H1 (cell line): ENCODE measurements around the gene DSTYK. TPM values are rescaled to one million over a fixed set of nuclear protein-coding genes. Genes with fewer than 3 reads are reported as not detected.

Source experiments
- CTCF ChIA-PET: fragments of 300-600 bp; sonication (Branson Sonifier 250); formaldehyde crosslinking; loops from one replicate; lab custom pipeline; 2021; ENCODE audit not compliant: partially characterized antibody; lab: Charles Lee
- POLR2A ChIA-PET: fragments of 300-600 bp; sonication (Branson Sonifier 250); formaldehyde crosslinking; loops from one replicate; lab custom pipeline; 2021; ENCODE audit warnings: inconsistent platforms; ENCODE audit not compliant: partially characterized antibody; lab: Charles Lee
- DNase-seq, 2 experiments: peaks; one replicate each; pipeline versions ENCODE4 v3.0.0 to v3.0.0-alpha.2; 2010 to 2022; ENCODE audit warnings: low spot score in 2 of 2, low read depth in 1 of 2, mixed read lengths in 1 of 2
- FAIRE-seq: peaks from 2 replicates; lab custom pipeline; 2011; peaks lifted over from hg19 to GRCh38; lab: Jason Lieb, UNC
- H2AFZ ChIP-seq: 2 replicates; pipeline ENCODE4 v1.8.1; 2012; ENCODE audit warnings: low read length, inconsistent platforms
- H2AK5ac ChIP-seq: 2 replicates; pipeline ENCODE4 v1.6.1; 2013; ENCODE audit warnings: low read depth, low read length
- H2BK120ac ChIP-seq: replicated peaks from 2 replicates; pipeline ENCODE3; 2013; ENCODE audit warnings: low read depth, low read length, inconsistent platforms
- H2BK12ac ChIP-seq: 2 replicates; pipeline ENCODE4 v1.6.1; 2013; ENCODE audit warnings: low read depth, low read length
- H2BK15ac ChIP-seq: 2 replicates; pipeline ENCODE4 v1.6.1; 2013; ENCODE audit warnings: low read length
- H2BK20ac ChIP-seq: 2 replicates; pipeline ENCODE4 v1.6.1; 2013; ENCODE audit warnings: low read length
- H2BK5ac ChIP-seq: 2 replicates; pipeline ENCODE4 v1.6.1; 2013; ENCODE audit warnings: low read depth, low read length
- H3K14ac ChIP-seq: 2 replicates; pipeline ENCODE4 v1.6.1; 2013; ENCODE audit warnings: inconsistent platforms; ENCODE audit not compliant: insufficient read length
- H3K18ac ChIP-seq: 2 replicates; pipeline ENCODE4 v1.6.1; 2013; ENCODE audit warnings: low read length; ENCODE audit errors: extremely low read depth
- H3K23ac ChIP-seq: 2 replicates; pipeline ENCODE4 v1.6.1; 2013; ENCODE audit warnings: inconsistent platforms; ENCODE audit not compliant: insufficient read length
- H3K23me2 ChIP-seq: 2 replicates; pipeline ENCODE4 v1.6.1; 2013; ENCODE audit warnings: low read depth, low read length
- H3K27ac ChIP-seq: 2 replicates; pipeline ENCODE4 v1.6.1; 2011; ENCODE audit warnings: low read depth, low read length, inconsistent platforms
- H3K27me3 ChIP-seq, 4 experiments: replicated peaks in 1 of 4; 1 replicate in 1 of 4; 2 replicates in 3 of 4; pipeline versions ENCODE4 v1.6.1 to v1.8.1; 2011 to 2013; ENCODE audit warnings: low read length in 3 of 4, mild to moderate bottlenecking in 3 of 4, inconsistent platforms in 2 of 4, mixed read lengths in 2 of 4, moderate library complexity in 1 of 4; ENCODE audit not compliant: control insufficient read depth in 3 of 4, insufficient read depth in 3 of 4; ENCODE audit errors: extremely low read depth in 1 of 4
- H3K36me3 ChIP-seq, 4 experiments: 2 replicates each; pipeline versions ENCODE4 v1.6.1 to v1.8.1; 2011 to 2013; ENCODE audit warnings: mild to moderate bottlenecking in 4 of 4, low read length in 3 of 4, moderate library complexity in 2 of 4, control low read depth in 1 of 4, inconsistent platforms in 1 of 4; ENCODE audit not compliant: insufficient read depth in 4 of 4, control insufficient read depth in 2 of 4
- H3K4ac ChIP-seq: replicated peaks from 2 replicates; pipeline ENCODE3; 2013; ENCODE audit warnings: low read length, low read depth, mixed read lengths, inconsistent platforms; ENCODE audit not compliant: insufficient read length
- H3K4me1 ChIP-seq, 4 experiments: replicated peaks in 1 of 4; 1 replicate in 1 of 4; 2 replicates in 3 of 4; pipeline versions ENCODE4 v1.6.1 to v1.8.1; 2011 to 2013; ENCODE audit warnings: low read length in 3 of 4, inconsistent platforms in 2 of 4, mixed read lengths in 1 of 4; ENCODE audit not compliant: insufficient read depth in 4 of 4, control insufficient read depth in 3 of 4
- H3K4me2 ChIP-seq, 2 experiments: 2 replicates each; pipeline versions ENCODE4 v1.6.1 to v1.8.1; 2011 to 2013; ENCODE audit warnings: low read depth in 2 of 2, low read length in 2 of 2, control low read depth in 1 of 2, inconsistent platforms in 1 of 2, mild to moderate bottlenecking in 1 of 2; ENCODE audit not compliant: insufficient read depth in 1 of 2
- H3K4me3 ChIP-seq, 4 experiments: fragments of 200-600, 300-600 bp in 1 of 4; sonication (generic), shearing (Covaris generic), sonication (Bioruptor Twin) in 1 of 4; 2 replicates each; pipeline versions ENCODE4 v1.5.1 to v1.8.1; 2011 to 2016; ENCODE audit warnings: low read length in 4 of 4, low read depth in 3 of 4, control low read depth in 2 of 4, inconsistent platforms in 2 of 4, mild to moderate bottlenecking in 2 of 4, mixed read lengths in 1 of 4, moderate library complexity in 1 of 4; ENCODE audit not compliant: insufficient read depth in 2 of 4; ENCODE audit errors: extremely low read depth in 1 of 4
- H3K56ac ChIP-seq: replicated peaks from 2 replicates; pipeline ENCODE3; 2013; ENCODE audit warnings: low read depth, mild to moderate bottlenecking, mixed read lengths, low read length, inconsistent platforms; ENCODE audit not compliant: insufficient read length
- H3K79me1 ChIP-seq: 2 replicates; pipeline ENCODE4 v1.6.1; 2013; ENCODE audit warnings: low read depth, low read length, control low read depth
- H3K79me2 ChIP-seq, 2 experiments: 2 replicates each; pipeline versions ENCODE4 v1.6.1 to v1.8.1; 2012 to 2013; ENCODE audit warnings: low read length in 2 of 2, mild to moderate bottlenecking in 2 of 2, inconsistent platforms in 1 of 2; ENCODE audit not compliant: insufficient read depth in 2 of 2, control insufficient read depth in 1 of 2
- H3K9ac ChIP-seq, 4 experiments: replicated peaks in 1 of 4; 1 replicate in 1 of 4; 2 replicates in 3 of 4; pipeline versions ENCODE4 v1.6.1 to v1.8.1; 2011 to 2013; ENCODE audit warnings: low read depth in 3 of 4, low read length in 3 of 4, control low read depth in 2 of 4, mild to moderate bottlenecking in 2 of 4, moderate library complexity in 2 of 4, inconsistent platforms in 1 of 4; ENCODE audit errors: extremely low read depth in 1 of 4
- H3K9me3 ChIP-seq, 2 experiments: 2 replicates each; pipeline versions ENCODE4 v1.6.1 to v1.8.1; 2012 to 2013; ENCODE audit warnings: mild to moderate bottlenecking in 2 of 2, moderate library complexity in 2 of 2, control low read depth in 1 of 2, inconsistent platforms in 1 of 2, low read depth in 1 of 2, low read length in 1 of 2, mixed read lengths in 1 of 2; ENCODE audit not compliant: insufficient read depth in 2 of 2
- H4K20me1 ChIP-seq, 2 experiments: replicated peaks in 1 of 2; 2 replicates each; pipeline versions ENCODE3 to v1.8.1; 2011 to 2013; ENCODE audit warnings: inconsistent platforms in 2 of 2, low read length in 2 of 2, mild to moderate bottlenecking in 1 of 2; ENCODE audit not compliant: insufficient read depth in 2 of 2, control insufficient read depth in 1 of 2
- H4K5ac ChIP-seq: 2 replicates; pipeline ENCODE4 v1.6.1; 2013; ENCODE audit warnings: low read length, low read depth, mixed read lengths, inconsistent platforms; ENCODE audit not compliant: insufficient read length
- H4K8ac ChIP-seq: 2 replicates; pipeline ENCODE4 v1.8.0; 2013; ENCODE audit warnings: mild to moderate bottlenecking, moderate library complexity, low read length, inconsistent platforms; ENCODE audit not compliant: insufficient read depth; ENCODE audit errors: extremely low read depth
- H4K91ac ChIP-seq: replicated peaks from 2 replicates; pipeline ENCODE3; 2013; ENCODE audit warnings: low read length, mixed read lengths, inconsistent platforms; ENCODE audit not compliant: insufficient read length
- BCL11A ChIP-seq, 2 experiments: IDR thresholded peaks; one replicate each; pipeline ENCODE4 v1.6.1; 2011; ENCODE audit warnings: low read depth in 2 of 2, low read length in 2 of 2, mild to moderate bottlenecking in 2 of 2
- EP300 ChIP-seq, 2 experiments: IDR thresholded peaks; 1 replicate in 1 of 2; 2 replicates in 1 of 2; pipeline ENCODE4 v1.6.1; 2011 to 2012; ENCODE audit warnings: low read depth in 2 of 2, low read length in 2 of 2, mild to moderate bottlenecking in 2 of 2, borderline replicate concordance in 1 of 2, inconsistent platforms in 1 of 2, moderate library complexity in 1 of 2
- GABPA ChIP-seq: IDR thresholded peaks from 2 replicates; pipeline ENCODE4 v1.6.1; 2011; ENCODE audit warnings: mild to moderate bottlenecking, low read length, moderate library complexity, borderline replicate concordance; ENCODE audit not compliant: insufficient read depth
- GTF2F1 ChIP-seq: IDR thresholded peaks from 2 replicates; pipeline ENCODE4 v1.6.1; 2012; ENCODE audit warnings: low read depth, low read length, improper control_type of control experiment, borderline replicate concordance
- SP1 ChIP-seq: IDR thresholded peaks from 2 replicates; pipeline ENCODE4 v1.6.1; 2011; ENCODE audit warnings: low read depth, low read length
- SP4 ChIP-seq: IDR thresholded peaks from 2 replicates; pipeline ENCODE4 v1.6.1; 2012; ENCODE audit warnings: low read length, inconsistent platforms
- TAF7 ChIP-seq: optimal IDR thresholded peaks from 2 replicates; pipeline ENCODE3; 2011; ENCODE audit warnings: low read depth, mild to moderate bottlenecking, inconsistent platforms, low read length, moderate library complexity, borderline replicate concordance
- TBP ChIP-seq: IDR thresholded peaks from 2 replicates; pipeline ENCODE4 v1.6.1; 2011; ENCODE audit warnings: low read depth, low read length, improper control_type of control experiment
- ZNF274 ChIP-seq: IDR thresholded peaks from 2 replicates; pipeline ENCODE4 v1.7.0; 2012; ENCODE audit warnings: low read length, borderline replicate concordance; ENCODE audit errors: extremely low read depth
- WGBS, 2 experiments: shearing (Covaris generic) in 1 of 2; methylation state at CpG; one replicate each; pipeline versions ENCODE4 v1.1.6 to v1.1.7; 2013 to 2015; ENCODE audit warnings: low lambda C conversion rate in 2 of 2, mixed read lengths in 2 of 2, inconsistent platforms in 1 of 2, low coverage in 1 of 2, missing lambda C conversion rate in 1 of 2; ENCODE audit not compliant: insufficient replicate concordance in 2 of 2, insufficient coverage in 1 of 2, insufficient read length in 1 of 2; ENCODE audit errors: extremely low coverage in 1 of 2, missing lambda C conversion rate in 1 of 2; 5-methylcytosine and 5-hydroxymethylcytosine counted together
- polyA plus RNA-seq, 7 experiments: library from polyadenylated mRNA; depleted of rRNA in 3 of 7; stranded (reverse) in 5 of 7; unstranded in 2 of 7; fragments of >200 nt in 5 of 7; fragments of 200-250 nt in 2 of 7; gene quantifications; 1 replicate in 5 of 7; 2 replicates in 1 of 7; 4 replicates in 1 of 7; pipeline versions ENCODE4 v1.2.1 to v1.2.3, GENCODE V29; 2011 to 2013; ENCODE audit warnings: missing spikeins in 2 of 7, mixed read lengths in 2 of 7
- total RNA-seq: library from RNA; stranded (reverse); fragmentation: NEBNext Ultra II Directional; extraction: Animal tissue kit (Norgen Biotek cat#: 25700); gene quantifications from 2 replicates; pipeline ENCODE4 v1.2.1, GENCODE V29; 2021
- TF ChIP-seq, protein P1 (sequence below): IDR thresholded peaks from 2 replicates; pipeline ENCODE4 v1.6.1; 2012; ENCODE audit warnings: inconsistent platforms
- TF ChIP-seq, protein P2 (sequence below), 3 experiments: IDR thresholded peaks; 1 replicate in 2 of 3; 2 replicates in 1 of 3; pipeline versions ENCODE4 v1.5.1 to v1.6.1; 2011; ENCODE audit warnings: low read length in 3 of 3, mild to moderate bottlenecking in 3 of 3, inconsistent platforms in 2 of 3, low read depth in 1 of 3, moderate library complexity in 1 of 3; ENCODE audit not compliant: insufficient read depth in 1 of 3; ENCODE audit errors: control extremely low read depth in 1 of 3

DSTYK gene
- total and polyA plus RNA-seq, 2 of the 8 experiments (the other 6 are each of a cell fraction or from before 2014, with no cell fraction given) = 2.7 to 8.5 TPM

- peak overlapping the region; percentile 46 for H3K56ac ChIP-seq
- FAIRE-seq (no peak), DNase-seq (no peak)
- no peaks in the 10 kb centered on the region for H3K23me2 ChIP-seq
- H3K4ac ChIP-seq = no peak overlapping the region
- POLR2A ChIA-PET = no interaction called here
- H2BK20ac ChIP-seq = no peak overlapping the region
- H3K4me3 ChIP-seq = no peak overlapping the region
- no peak overlapping the region for H2BK15ac ChIP-seq
- no peak overlapping the region for H3K14ac ChIP-seq
- no peak overlapping the region for H4K91ac ChIP-seq
- H3K9me3 ChIP-seq = no peaks in the 10 kb centered on the region
- H3K9ac ChIP-seq = no peak overlapping the region
- H4K8ac ChIP-seq = no peak overlapping the region
- H2BK120ac ChIP-seq = no peak overlapping the region
- no peak overlapping the region for H3K18ac ChIP-seq
- H4K5ac ChIP-seq = no peak overlapping the region
- peaks cover 0 to 2% (median 0%) of the 10 kb centered on the region in 4 experiments; a peak in 1 of 7 replicates for H3K27me3 ChIP-seq
- no peak overlapping the region for H3K27ac ChIP-seq
- no peak overlapping the region for H2BK12ac ChIP-seq
- 96% methylated on average over 2 of the region's 2 CpGs; no CpG with 5 or more reads in 1 of the 2 experiments for WGBS, 2 experiments
- H4K20me1 ChIP-seq = no peaks in the 10 kb centered on the region
- H3K4me2 ChIP-seq = no peak overlapping the region
- no peaks in the 10 kb centered on the region for H3K4me1 ChIP-seq
- no peak overlapping the region for H2AFZ ChIP-seq
- no peaks in the 10 kb centered on the region for H3K79me1 ChIP-seq
- CTCF ChIA-PET = interaction anchor here (1.7 kb wide), 1 partner anchor 14 kb away, joined by 8 read pairs; no protein-coding TSS in a partner anchor
- H3K23ac ChIP-seq = no peak overlapping the region
- H3K79me2 ChIP-seq = no peaks in the 10 kb centered on the region
- no peaks in the 10 kb centered on the region for H3K36me3 ChIP-seq
- no peak overlapping the region for H2BK5ac ChIP-seq
- no peak overlapping the region for H2AK5ac ChIP-seq
- TF ChIP-seq GABPA = no peak
- no peak for TF ChIP-seq TBP
- no peak for TF ChIP-seq ZNF274
- TF ChIP-seq, protein P1, sequence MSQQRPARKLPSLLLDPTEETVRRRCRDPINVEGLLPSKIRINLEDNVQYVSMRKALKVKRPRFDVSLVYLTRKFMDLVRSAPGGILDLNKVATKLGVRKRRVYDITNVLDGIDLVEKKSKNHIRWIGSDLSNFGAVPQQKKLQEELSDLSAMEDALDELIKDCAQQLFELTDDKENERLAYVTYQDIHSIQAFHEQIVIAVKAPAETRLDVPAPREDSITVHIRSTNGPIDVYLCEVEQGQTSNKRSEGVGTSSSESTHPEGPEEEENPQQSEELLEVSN = no peak
- no peak for TF ChIP-seq SP4
- TF ChIP-seq GTF2F1 = no peak
- no peak for TF ChIP-seq SP1
- TF ChIP-seq, protein P2, sequence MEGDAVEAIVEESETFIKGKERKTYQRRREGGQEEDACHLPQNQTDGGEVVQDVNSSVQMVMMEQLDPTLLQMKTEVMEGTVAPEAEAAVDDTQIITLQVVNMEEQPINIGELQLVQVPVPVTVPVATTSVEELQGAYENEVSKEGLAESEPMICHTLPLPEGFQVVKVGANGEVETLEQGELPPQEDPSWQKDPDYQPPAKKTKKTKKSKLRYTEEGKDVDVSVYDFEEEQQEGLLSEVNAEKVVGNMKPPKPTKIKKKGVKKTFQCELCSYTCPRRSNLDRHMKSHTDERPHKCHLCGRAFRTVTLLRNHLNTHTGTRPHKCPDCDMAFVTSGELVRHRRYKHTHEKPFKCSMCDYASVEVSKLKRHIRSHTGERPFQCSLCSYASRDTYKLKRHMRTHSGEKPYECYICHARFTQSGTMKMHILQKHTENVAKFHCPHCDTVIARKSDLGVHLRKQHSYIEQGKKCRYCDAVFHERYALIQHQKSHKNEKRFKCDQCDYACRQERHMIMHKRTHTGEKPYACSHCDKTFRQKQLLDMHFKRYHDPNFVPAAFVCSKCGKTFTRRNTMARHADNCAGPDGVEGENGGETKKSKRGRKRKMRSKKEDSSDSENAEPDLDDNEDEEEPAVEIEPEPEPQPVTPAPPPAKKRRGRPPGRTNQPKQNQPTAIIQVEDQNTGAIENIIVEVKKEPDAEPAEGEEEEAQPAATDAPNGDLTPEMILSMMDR (IDR thresholded peaks at IDR 0.05; ENCODE audit: control extremely low read depth in 1 of 3, insufficient read depth in 1 of 3, low read depth in 1 of 3, low read length in 3 of 3) = no peak
- TF ChIP-seq EP300 (IDR thresholded peaks at IDR 0.05; ENCODE audit: borderline replicate concordance in 1 of 2, low read depth in 2 of 2, low read length in 2 of 2) = no peak
- TF ChIP-seq BCL11A (IDR thresholded peaks at IDR 0.05; ENCODE audit: low read depth in 2 of 2, low read length in 2 of 2) = no peak
- no peak for TF ChIP-seq TAF7
These were observed 83.5 kb downstream of the DSTYK start for GRCh38 chr1:205128050-205128449.
